T-cell (primary cell): ENCODE results near the gene SLC2A5. TPM values are rescaled to one million over a fixed set of nuclear protein-coding genes. Genes with fewer than 3 reads are reported as not detected.

Experiments used
- ATAC-seq, 4 experiments: fragments of 200-7000 bp in 3 of 4; fragments of 150-1000 bp in 1 of 4; cut with Tn5 transposase; replicated peaks in 1 of 4; 1 replicate in 3 of 4; 2 replicates in 1 of 4; pipeline ENCODE4 v1.10.0; 2021; ENCODE audit warnings: moderate library complexity in 3 of 4, mild to moderate bottlenecking in 2 of 4, moderate number of reproducible peaks in 1 of 4
- CTCF ChIA-PET, 2 donors: fragments of 300-600 bp; sonication (Branson Sonifier 250); formaldehyde crosslinking; loops; one replicate each; lab custom pipeline; 2022; ENCODE audit warnings: antibody characterized with exemption in 2 of 2; lab: Charles Lee
- POLR2A ChIA-PET, 2 donors: fragments of 300-600 bp; sonication (Branson Sonifier 250); formaldehyde crosslinking; loops; one replicate each; lab custom pipeline; 2022; ENCODE audit warnings: antibody characterized with exemption in 2 of 2; lab: Charles Lee
- DNase-seq, 35 experiments: peaks; one replicate each; pipeline versions ENCODE4 v3.0.0 to v3.0.0-alpha.2; 2013 to 2023
- H3K27ac ChIP-seq: one replicate; pipeline ENCODE4 v1.5.1; 2013; ENCODE audit warnings: low read length
- H3K27me3 ChIP-seq, 2 experiments: replicated peaks in 1 of 2; 1 replicate in 1 of 2; 2 replicates in 1 of 2; pipeline versions ENCODE4 v1.6.1 to v1.7.0; 2013; ENCODE audit warnings: low read length in 1 of 2, mixed read lengths in 1 of 2; ENCODE audit not compliant: control insufficient read depth in 2 of 2, insufficient read depth in 2 of 2; ENCODE audit errors: extremely low read depth in 1 of 2
- H3K36me3 ChIP-seq, 2 donors: 1 replicate in 1 of 2; 2 replicates in 1 of 2; pipeline versions ENCODE4 v1.6.1 to v1.7.0; 2013; ENCODE audit warnings: low read length in 1 of 2; ENCODE audit not compliant: control insufficient read depth in 2 of 2, insufficient read depth in 1 of 2; ENCODE audit errors: extremely low read depth in 1 of 2
- H3K4me1 ChIP-seq, 2 experiments: 1 replicate in 1 of 2; 2 replicates in 1 of 2; pipeline versions ENCODE4 v1.6.1 to v1.7.0; 2013; ENCODE audit warnings: low read length in 2 of 2, mixed read lengths in 1 of 2; ENCODE audit not compliant: insufficient read depth in 2 of 2, control insufficient read depth in 1 of 2; ENCODE audit errors: extremely low read depth in 1 of 2
- H3K4me3 ChIP-seq, 2 donors: 1 replicate in 1 of 2; 2 replicates in 1 of 2; pipeline versions ENCODE4 v1.5.1 to v1.7.0; 2013; ENCODE audit warnings: mild to moderate bottlenecking in 2 of 2, low read length in 1 of 2, moderate library complexity in 1 of 2; ENCODE audit not compliant: control insufficient read depth in 1 of 2; ENCODE audit errors: extremely low read depth in 1 of 2
- H3K9me3 ChIP-seq: 2 replicates; pipeline ENCODE4 v1.7.0; 2013
- H3K27ac Mint-ChIP-seq, 2 donors: one replicate each; pipeline ENCODE4 v1.8.0; 2020 to 2021; ENCODE audit warnings: mild to moderate bottlenecking in 2 of 2, mixed read lengths in 2 of 2
- H3K27me3 Mint-ChIP-seq, 2 donors: one replicate each; pipeline ENCODE4 v1.8.0; 2021 to 2022; ENCODE audit warnings: mixed read lengths in 2 of 2
- H3K36me3 Mint-ChIP-seq: one replicate; pipeline ENCODE4 v1.8.0; 2021; ENCODE audit warnings: mixed read lengths
- H3K4me1 Mint-ChIP-seq, 3 donors: one replicate each; pipeline ENCODE4 v1.8.0; 2020 to 2022; ENCODE audit warnings: mixed read lengths in 3 of 3, mild to moderate bottlenecking in 1 of 3
- H3K4me3 Mint-ChIP-seq, 3 donors: one replicate each; pipeline ENCODE4 v1.8.0; 2020 to 2022; ENCODE audit warnings: mild to moderate bottlenecking in 3 of 3, mixed read lengths in 3 of 3, moderate library complexity in 3 of 3
- H3K9me3 Mint-ChIP-seq, 3 donors: one replicate each; pipeline ENCODE4 v1.8.0; 2020 to 2022; ENCODE audit warnings: mixed read lengths in 3 of 3
- WGBS: methylation state at CpG from one replicate; pipeline ENCODE4 v1.1.5; 2013; ENCODE audit warnings: missing lambda C conversion rate; ENCODE audit not compliant: insufficient coverage; 5-methylcytosine and 5-hydroxymethylcytosine counted together
- total RNA-seq, 35 experiments: library from RNA in 6 of 35; stranded (reverse) in 6 of 35; fragments of 120-200 nt in 1 of 35; gene quantifications; one replicate each; pipeline versions ENCODE4 v1.2.1 to v1.2.4 and lab custom pipeline; 2013 to 2026

SLC2A5 gene, protein sequence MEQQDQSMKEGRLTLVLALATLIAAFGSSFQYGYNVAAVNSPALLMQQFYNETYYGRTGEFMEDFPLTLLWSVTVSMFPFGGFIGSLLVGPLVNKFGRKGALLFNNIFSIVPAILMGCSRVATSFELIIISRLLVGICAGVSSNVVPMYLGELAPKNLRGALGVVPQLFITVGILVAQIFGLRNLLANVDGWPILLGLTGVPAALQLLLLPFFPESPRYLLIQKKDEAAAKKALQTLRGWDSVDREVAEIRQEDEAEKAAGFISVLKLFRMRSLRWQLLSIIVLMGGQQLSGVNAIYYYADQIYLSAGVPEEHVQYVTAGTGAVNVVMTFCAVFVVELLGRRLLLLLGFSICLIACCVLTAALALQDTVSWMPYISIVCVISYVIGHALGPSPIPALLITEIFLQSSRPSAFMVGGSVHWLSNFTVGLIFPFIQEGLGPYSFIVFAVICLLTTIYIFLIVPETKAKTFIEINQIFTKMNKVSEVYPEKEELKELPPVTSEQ
- total RNA-seq (1 to 10 TPM in 1 of 5 donors, under 1 TPM in 4; 0.32 to 1.5 (median 0.86) TPM), total RNA-seq (lab: John Stamatoyannopoulos, UW) (0 to 1.5 (median 0.71) reads per million in 29 experiments)
- total RNA-seq (2013), result 0.42 TPM

GRCh38 chr1:9069326-9070100 is at the start of gene SLC2A5:
SLC2A5 (minus strand) TSS chr1:9069635; CDS start chr1:9069536, 99 bp downstream.
- no peaks in the 10 kb centered on the region for H3K36me3 ChIP-seq
- H3K9me3 Mint-ChIP-seq, result no peaks in the 10 kb centered on the region
- no peak within 1 kb of the TSS for H3K27ac Mint-ChIP-seq
- H3K27ac ChIP-seq, result no peak within 1 kb of the TSS
- 25% methylated on average over 1 of the region's 8 CpGs for WGBS
- peak within 1 kb of the TSS in 2 of 3 donors; percentile 5 to 67 for H3K4me3 Mint-ChIP-seq
- peaks cover 2 to 14% (median 7%) of the 10 kb centered on the region in 3 donors for H3K4me1 Mint-ChIP-seq
- no peaks in the 10 kb centered on the region for H3K4me1 ChIP-seq
- no peaks in the 10 kb centered on the region for H3K9me3 ChIP-seq
- CTCF ChIA-PET, result no interaction called here
- peak in 1 of 35 experiments; percentile 14 for DNase-seq
- H3K27me3 Mint-ChIP-seq, result peaks cover 3 to 4% of the 10 kb centered on the region in 2 donors
- no peak for ATAC-seq
- POLR2A ChIA-PET, result no interaction called here
- H3K4me3 ChIP-seq, result no peak within 1 kb of the TSS
- no peaks in the 10 kb centered on the region for H3K36me3 Mint-ChIP-seq
- peaks cover 0 to 19% of the 10 kb centered on the region in 2 experiments for H3K27me3 ChIP-seq

DNA sequence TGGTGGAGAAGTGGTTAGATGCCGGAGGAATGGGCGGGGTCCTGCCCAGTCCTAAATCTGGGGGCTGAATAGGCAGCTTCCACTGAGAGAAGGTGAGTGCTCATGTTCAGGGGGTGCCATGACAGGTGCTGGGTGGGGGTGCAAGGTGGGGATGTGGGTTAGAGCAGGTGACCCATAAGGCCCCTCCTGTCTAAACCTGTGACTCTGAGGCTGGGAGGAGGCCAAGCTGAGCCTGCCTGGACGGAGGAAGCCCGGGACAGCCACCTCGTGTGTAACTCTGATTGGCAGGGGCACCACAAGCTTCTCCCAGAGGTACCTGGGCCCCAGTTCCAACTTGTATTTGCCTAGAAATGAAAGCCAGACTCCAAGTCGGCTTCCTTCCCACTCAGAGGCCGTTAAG is 48.8 kb upstream of the SLC2A5 start:
- WGBS, result 100% methylated on average over 1 of the region's 7 CpGs
- ChIA-PET CTCF (no interaction called here), POLR2A (interaction anchor here in 1 of 2 donors (0.6 kb wide), 1 partner anchor 114 kb away, joined by 7 read pairs; no protein-coding TSS in a partner anchor)
- ATAC-seq (no peak), DNase-seq (no peak)
- Mint-ChIP-seq H3K27me3 (no peaks in the 10 kb centered on the region), H3K9me3 (no peaks in the 10 kb centered on the region), H3K36me3 (peaks cover 3% of the 10 kb centered on the region), H3K27ac (peak overlapping the region in 1 of 2 donors; percentile 39), H3K4me3 (no peak overlapping the region), H3K4me1 (peaks cover 12 to 20% (median 14%) of the 10 kb centered on the region in 3 donors)
- no peaks in the 10 kb centered on the region for H3K9me3 ChIP-seq
- H3K4me1 ChIP-seq, result peaks cover 8 to 15% of the 10 kb centered on the region in 2 experiments
- H3K27ac ChIP-seq, result no peak overlapping the region
- no peaks in the 10 kb centered on the region for H3K27me3 ChIP-seq
- no peaks in the 10 kb centered on the region for H3K36me3 ChIP-seq
- H3K4me3 ChIP-seq, result no peak overlapping the region

- Mint-ChIP-seq H3K4me1 (peaks cover 0 to 4% (median 3%) of the 10 kb centered on the region in 3 donors), H3K36me3 (peaks cover 6% of the 10 kb centered on the region), H3K9me3 (no peaks in the 10 kb centered on the region), H3K27ac (peak overlapping the region in 1 of 2 donors; percentile 56), H3K27me3 (no peaks in the 10 kb centered on the region), H3K4me3 (no peak overlapping the region)
- Histone ChIP-seq H3K27ac (no peak overlapping the region), H3K4me3 (no peak overlapping the region), H3K9me3 (no peaks in the 10 kb centered on the region), H3K4me1 (peaks cover 0 to 5% of the 10 kb centered on the region in 2 experiments), H3K27me3 (no peaks in the 10 kb centered on the region), H3K36me3 (peaks cover 0 to 4% of the 10 kb centered on the region in 2 donors)
- ChIA-PET CTCF (interaction anchor here in 1 of 2 donors (0.7 kb wide), 1 partner anchor 500 kb away, joined by 7 read pairs; no protein-coding TSS in a partner anchor), POLR2A (interaction anchor here in 1 of 2 donors (0.7 kb wide), 1 partner anchor 267 kb away, joined by 7 read pairs; no protein-coding TSS in a partner anchor)
- ATAC-seq (no peak), DNase-seq (no peak)
- 96% methylated on average over 4 of the region's 5 CpGs for WGBS
Measured at GRCh38 chr1:9115351-9116205, 46.1 kb upstream of the SLC2A5 start.

DNA sequence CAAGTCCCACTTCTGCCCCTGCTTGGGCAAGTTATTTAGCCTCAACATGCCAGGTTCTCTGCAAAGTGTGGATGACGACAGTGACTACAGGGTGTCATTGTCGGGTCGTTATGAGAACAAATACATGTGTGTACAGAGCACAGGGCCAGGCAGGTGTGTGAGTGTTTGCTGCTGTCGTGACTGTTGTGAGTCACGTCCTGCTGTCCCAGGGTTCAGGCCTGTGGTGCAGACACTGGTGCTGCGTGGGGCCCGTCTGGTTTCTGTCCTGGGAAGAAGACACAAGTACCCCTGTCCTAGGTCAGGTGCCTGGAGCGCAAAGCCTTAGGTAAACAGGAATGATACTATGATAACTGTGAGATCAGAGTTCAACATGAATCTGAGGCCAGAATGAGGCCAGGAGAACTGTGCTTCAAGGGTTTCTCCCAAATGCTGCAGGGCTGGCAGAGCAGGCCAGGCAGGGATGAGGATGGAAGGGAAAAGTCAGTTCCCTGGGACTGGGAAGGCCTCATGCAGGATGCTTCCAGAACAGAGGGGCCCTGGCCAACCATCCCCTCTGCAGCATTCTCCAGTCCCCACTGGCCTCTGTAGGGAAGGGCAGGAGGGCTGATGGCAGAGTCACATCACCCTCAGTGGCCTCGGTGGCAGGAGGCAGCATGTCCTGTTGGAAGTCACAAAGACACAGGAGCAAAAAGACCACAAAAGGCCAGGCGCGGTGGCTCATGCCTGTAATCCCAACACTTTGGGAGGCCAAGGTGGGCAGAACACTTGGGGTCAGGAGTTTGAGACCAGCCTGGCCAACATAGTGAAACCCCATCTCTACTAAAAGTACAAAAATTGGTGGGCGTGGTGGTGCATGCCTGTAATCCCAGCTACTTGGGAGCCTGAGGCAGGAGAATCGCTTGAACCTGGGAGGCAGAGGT is 43.8 kb upstream of the SLC2A5 start:
- Mint-ChIP-seq H3K27ac (peak overlapping the region in 1 of 2 donors; percentile 8), H3K9me3 (no peaks in the 10 kb centered on the region), H3K36me3 (peaks cover 5% of the 10 kb centered on the region), H3K4me3 (no peak overlapping the region), H3K27me3 (no peaks in the 10 kb centered on the region), H3K4me1 (peaks cover 0 to 4% (median 0%) of the 10 kb centered on the region in 3 donors)
- ChIA-PET POLR2A (no interaction called here), CTCF (interaction anchor here in 1 of 2 donors (1.3 kb wide), 1 partner anchor 83 kb away, joined by 3 read pairs; no protein-coding TSS in a partner anchor)
- ATAC-seq (no peak), DNase-seq (no peak)
- H3K9me3 ChIP-seq, result no peaks in the 10 kb centered on the region
- WGBS, result 95% methylated on average over 9 of the region's 13 CpGs
- H3K27me3 ChIP-seq, result no peaks in the 10 kb centered on the region
- H3K27ac ChIP-seq, result no peak overlapping the region
- peaks cover 0 to 6% of the 10 kb centered on the region in 2 experiments for H3K4me1 ChIP-seq
- H3K36me3 ChIP-seq, result peaks cover 2 to 4% of the 10 kb centered on the region in 2 donors
- H3K4me3 ChIP-seq, result no peak overlapping the region

GRCh38 chr1:9111957-9112356 is 42.5 kb upstream of the SLC2A5 start:
- no peaks in the 10 kb centered on the region for H3K27me3 Mint-ChIP-seq
- H3K36me3 Mint-ChIP-seq, result peaks cover 10% of the 10 kb centered on the region
- no peak for DNase-seq
- ATAC-seq, result no peak
- ChIA-PET CTCF (interaction anchor here in 1 of 2 donors (2.1 kb wide), 1 partner anchor 85 kb away, joined by 4 read pairs; no protein-coding TSS in a partner anchor), POLR2A (no interaction called here)
- H3K4me3 ChIP-seq, result no peak overlapping the region
- H3K9me3 Mint-ChIP-seq, result no peaks in the 10 kb centered on the region
- peaks cover 0 to 6% of the 10 kb centered on the region in 2 experiments for H3K4me1 ChIP-seq
- H3K27ac Mint-ChIP-seq, result no peak overlapping the region
- H3K9me3 ChIP-seq, result no peaks in the 10 kb centered on the region
- peaks cover 2 to 4% of the 10 kb centered on the region in 2 donors for H3K36me3 ChIP-seq
- WGBS, result 82% methylated on average over 9 of the region's 9 CpGs
- no peak overlapping the region for H3K4me3 Mint-ChIP-seq
- no peaks in the 10 kb centered on the region for H3K27me3 ChIP-seq
- H3K4me1 Mint-ChIP-seq, result peaks cover 0 to 4% (median 0%) of the 10 kb centered on the region in 3 donors
- no peak overlapping the region for H3K27ac ChIP-seq
